K562 (cell line): ENCODE measurements around the gene ITGA2B. TPM values are rescaled to one million over a fixed set of nuclear protein-coding genes. Genes with fewer than 3 reads are reported as not detected.

Source experiments
- ATAC-seq: fragments of 200-7000 bp; cut with Tn5 transposase; 3 replicates; pipeline ENCODE4 v1.9.1; 2020; ENCODE audit warnings: moderate library complexity
- BruUV-seq: library from RNA; stranded (reverse); fragments of 400-500 nt; replicated peaks from 2 replicates; lab custom pipeline; 2021; lab: Mats Ljungman, UMichigan
- CTCF ChIA-PET: fragments of 300-600 bp; formaldehyde crosslinking; extraction: SDS; loops from one replicate; lab custom pipeline; 2021; ENCODE audit warnings: low intra/inter-chr PET ratio; lab: Yijun Ruan, JAX
- POLR2A ChIA-PET: fragments of 300-600, 350-650 bp; sonication (Branson Sonifier 250); formaldehyde crosslinking; extraction: SDS; loops from one replicate; lab custom pipeline; 2021; ENCODE audit warnings: antibody characterized with exemption, inconsistent platforms; lab: Yijun Ruan, JAX
- DNase-seq, 4 experiments: peaks; one replicate each; pipeline versions ENCODE4 v3.0.0 to v3.0.0-alpha.2; 2011 to 2018; ENCODE audit warnings: low spot score in 3 of 4, mixed read lengths in 3 of 4; ENCODE audit errors: extremely low read depth in 1 of 4
- FAIRE-seq: peaks from 2 replicates; lab custom pipeline; 2011; peaks lifted over from hg19 to GRCh38; lab: Jason Lieb, UNC
- H2AFZ ChIP-seq: 2 replicates; pipeline ENCODE4 v1.6.0; 2011; ENCODE audit warnings: low read depth, low read length, control low read depth, inconsistent platforms
- H3K27ac ChIP-seq: fragments of 200-600 bp; 3 replicates; pipeline ENCODE4 v1.8.0; 2011; ENCODE audit warnings: low read depth, mild to moderate bottlenecking, control low read depth, inconsistent platforms, low read length, moderate library complexity, mixed read lengths; ENCODE audit errors: extremely low read depth
- H3K27me3 ChIP-seq, 2 experiments: fragments of 300-600 bp in 1 of 2; 2 replicates in 1 of 2; 3 replicates in 1 of 2; pipeline versions ENCODE4 v1.6.0 to v1.8.0; 2011; ENCODE audit warnings: inconsistent platforms in 2 of 2, low read length in 2 of 2, mild to moderate bottlenecking in 1 of 2, mixed read lengths in 1 of 2, moderate library complexity in 1 of 2; ENCODE audit not compliant: control insufficient read depth in 2 of 2, insufficient read depth in 2 of 2
- H3K36me3 ChIP-seq: fragments of 300-600 bp; 3 replicates; pipeline ENCODE4 v1.8.0; 2011; ENCODE audit warnings: mild to moderate bottlenecking, low read length, inconsistent platforms; ENCODE audit not compliant: control insufficient read depth, insufficient read depth
- H3K4me1 ChIP-seq, 2 experiments: fragments of 200-600 bp in 1 of 2; replicated peaks in 1 of 2; 2 replicates in 1 of 2; 3 replicates in 1 of 2; pipeline versions ENCODE4 v1.5.1 to v1.8.0; 2011; ENCODE audit warnings: inconsistent platforms in 2 of 2, low read length in 2 of 2, mild to moderate bottlenecking in 1 of 2, mixed read lengths in 1 of 2, moderate library complexity in 1 of 2; ENCODE audit not compliant: control insufficient read depth in 2 of 2, insufficient read depth in 2 of 2
- H3K4me2 ChIP-seq: 2 replicates; pipeline ENCODE4 v1.6.1; 2011; ENCODE audit warnings: low read length, control low read depth, inconsistent platforms, mixed read lengths; ENCODE audit not compliant: insufficient read depth
- H3K4me3 ChIP-seq: fragments of 200-600 bp; sonication (generic), shearing (Covaris generic); 2 replicates; pipeline ENCODE4 v1.5.1; 2016; ENCODE audit warnings: control low read depth, inconsistent platforms
- H3K79me2 ChIP-seq: fragments of 200-600 bp; 3 replicates; pipeline ENCODE4 v1.8.0; 2011; ENCODE audit warnings: low read length, inconsistent platforms; ENCODE audit not compliant: control insufficient read depth, insufficient read depth
- H3K9ac ChIP-seq, 2 experiments: 2 replicates each; pipeline versions ENCODE4 v1.6.0 to v1.6.1; 2011; ENCODE audit warnings: low read depth in 2 of 2, low read length in 2 of 2, control low read depth in 1 of 2, inconsistent platforms in 1 of 2, mild to moderate bottlenecking in 1 of 2, mixed read lengths in 1 of 2; ENCODE audit not compliant: insufficient read depth in 1 of 2
- H3K9me1 ChIP-seq: one replicate; pipeline ENCODE4 v1.6.0; 2011; ENCODE audit warnings: inconsistent platforms, mild to moderate bottlenecking, low read length, moderate library complexity; ENCODE audit not compliant: control insufficient read depth, insufficient read depth
- H3K9me3 ChIP-seq: replicated peaks from 2 replicates; pipeline ENCODE4 v1.5.1; 2011; ENCODE audit warnings: low read depth, low read length, inconsistent platforms; ENCODE audit not compliant: control insufficient read depth, insufficient read depth
- H4K20me1 ChIP-seq: replicated peaks from 2 replicates; pipeline ENCODE4 v1.6.1; 2011; ENCODE audit warnings: low read length, inconsistent platforms, mixed read lengths; ENCODE audit not compliant: control insufficient read depth, insufficient read depth
- CREB5 ChIP-seq: fragments of 250-450 bp; sonication (Bioruptor Pico); IDR thresholded peaks from 2 replicates; pipeline ENCODE4 v1.5.0; 2020; ENCODE audit warnings: mild to moderate bottlenecking
- CREBBP ChIP-seq: IDR thresholded peaks from one replicate; pipeline ENCODE4 v1.6.1; 2012; ENCODE audit warnings: low read depth, mild to moderate bottlenecking, control low read depth, inconsistent platforms, low read length
- ETV1 ChIP-seq: fragments of 450-650 bp; conservative IDR thresholded peaks from 2 replicates; pipeline ENCODE4 v1.6.1; 2016; ENCODE audit warnings: missing genetic modification characterization, control low read depth, low read depth, missing compliant biosample characterization
- IRF9 ChIP-seq: fragments of 450-650 bp; IDR thresholded peaks from 2 replicates; pipeline ENCODE4 v1.6.1; 2016; ENCODE audit warnings: missing biosample characterization, missing genetic modification characterization
- PCBP2 ChIP-seq: fragments of 200-400 bp; formaldehyde crosslinking; IDR thresholded peaks from 2 replicates; pipeline ENCODE4 v1.6.1; 2018; ENCODE audit warnings: low read length, low read depth, mild to moderate bottlenecking, moderate library complexity; ENCODE audit not compliant: poor library complexity, severe bottlenecking
- PHF21A ChIP-seq: fragments of 450-650 bp; IDR thresholded peaks from 2 replicates; pipeline ENCODE4 v1.6.1; 2017; ENCODE audit warnings: low read depth, borderline replicate concordance
- RHOXF2B ChIP-seq: fragments of 250-450 bp; sonication (Bioruptor Pico); conservative IDR thresholded peaks from 2 replicates; pipeline ENCODE4 v1.5.1; 2021
- SRSF3 ChIP-seq: fragments of 200-400 bp; formaldehyde crosslinking; IDR thresholded peaks from 2 replicates; pipeline ENCODE4 v1.6.1; 2016; ENCODE audit warnings: mild to moderate bottlenecking, low read length, moderate library complexity; ENCODE audit not compliant: insufficient read depth
- TAF15 ChIP-seq: fragments of 200-400 bp; formaldehyde crosslinking; IDR thresholded peaks from 2 replicates; pipeline ENCODE4 v1.6.1; 2017; ENCODE audit warnings: mild to moderate bottlenecking, low read depth, low read length, moderate library complexity
- UBTF ChIP-seq, 2 experiments: IDR thresholded peaks; 2 replicates each; pipeline ENCODE4 v1.6.1; 2012; ENCODE audit warnings: improper control_type of control experiment in 2 of 2, low read depth in 2 of 2, low read length in 2 of 2, borderline replicate concordance in 1 of 2
- YY1 ChIP-seq, 3 experiments: IDR thresholded peaks; 2 replicates each; pipeline ENCODE4 v1.6.1; 2011; ENCODE audit warnings: low read length in 2 of 3, mild to moderate bottlenecking in 2 of 3, moderate library complexity in 2 of 3, borderline replicate concordance in 1 of 3, control low read depth in 1 of 3, low read depth in 1 of 3; ENCODE audit not compliant: insufficient read depth in 3 of 3, insufficient replicate concordance in 2 of 3, control insufficient read depth in 1 of 3, insufficient read length in 1 of 3; ENCODE audit errors: extremely low read depth in 1 of 3
- ZC3H11A ChIP-seq: IDR thresholded peaks from 2 replicates; pipeline ENCODE4 v1.6.1; 2012; ENCODE audit warnings: low read depth, low read length, improper control_type of control experiment
- ZNF197 ChIP-seq: fragments of 200-800 bp; sonication (Bioruptor generic); IDR thresholded peaks from 2 replicates; pipeline ENCODE4 v1.6.1; 2016; ENCODE audit warnings: low read depth, missing genetic modification characterization, missing compliant biosample characterization
- ZNF212 ChIP-seq: fragments of 450-650 bp; formaldehyde crosslinking; IDR thresholded peaks from 2 replicates; pipeline ENCODE4 v1.4.0; 2020; ENCODE audit warnings: mild to moderate bottlenecking
- ZNF280B ChIP-seq: fragments of 250-450 bp; sonication (Bioruptor Pico); IDR thresholded peaks from 2 replicates; pipeline ENCODE4 v1.5.1; 2021; ENCODE audit warnings: mild to moderate bottlenecking
- WGBS: fragments of 100-300 bp; shearing (Covaris generic); methylation state at CpG from one replicate; pipeline ENCODE4 v1.1.6; 2016; ENCODE audit warnings: low coverage, mixed read lengths; ENCODE audit not compliant: insufficient coverage; ENCODE audit errors: missing lambda C conversion rate; 5-methylcytosine and 5-hydroxymethylcytosine counted together
- in situ Hi-C: fragments of 300-500 bp; cut with MboI; formaldehyde crosslinking; loops from 4 replicates; pipeline ENCODE4 v1.15.0; 2018; ENCODE audit warnings: inconsistent platforms, mixed read lengths
- intact Hi-C: fragments of 100-400 bp; cut with micrococcal nuclease; formaldehyde crosslinking; loops from 2 replicates; pipeline ENCODE4 v1.14.2; 2022
- polyA plus RNA-seq, 8 experiments: library from polyadenylated mRNA; depleted of rRNA in 4 of 8; stranded (reverse) in 5 of 8; unstranded in 3 of 8; fragments of >200 nt; fragmentation: Nextera tagmentation in 2 of 8; fragmentation: Illumina TruSeq in 1 of 8; extraction: Ambion mirVana in 2 of 8; extraction: Trizol in 1 of 8; gene quantifications; 2 replicates each; pipeline versions ENCODE4 v1.2.1 to v1.2.3, GENCODE V29; 2011 to 2014; ENCODE audit warnings: inconsistent platforms in 1 of 8, missing spikeins in 1 of 8
- total RNA-seq, 7 experiments: library from RNA; depleted of rRNA in 6 of 7; stranded (reverse); fragments of >200 nt in 6 of 7; fragmentation: Illumina TruSeq in 2 of 7; extraction: Trizol in 2 of 7; gene quantifications; 2 replicates each; pipeline versions ENCODE4 v1.2.1 to v1.2.3, GENCODE V29; 2011 to 2021; ENCODE audit warnings: low replicate concordance in 1 of 7

ITGA2B gene
- total and polyA plus RNA-seq, 9 of the 15 experiments (the other 6 are each of a cell fraction or from before 2014, with no cell fraction given): 1.1 to 26.4 (median 5.6) TPM

GRCh38 chr17:44402564-44403172, 13.2 kb upstream of the ITGA2B start:
- H3K4me2 ChIP-seq: no peak overlapping the region
- no peaks in the 10 kb centered on the region for H3K9me1 ChIP-seq
- CTCF ChIA-PET: no interaction called here
- H3K9me3 ChIP-seq: no peaks in the 10 kb centered on the region
- no peaks in the 10 kb centered on the region for H4K20me1 ChIP-seq
- no peak overlapping the region for H3K27ac ChIP-seq
- peaks cover 62% of the 10 kb centered on the region; the same call in 2 of the 3 replicates for H3K36me3 ChIP-seq
- no peaks in the 10 kb centered on the region for H3K27me3 ChIP-seq
- no TSS peak for BruUV-seq
- WGBS: 88% methylated on average over 5 of the region's 5 CpGs
- DNase-seq (no peak), FAIRE-seq (no peak), ATAC-seq (no peak)
- H3K79me2 ChIP-seq: no peaks in the 10 kb centered on the region
- TF ChIP-seq ZNF280B (CRISPR knock-in tag) (no peak), YY1 (IDR thresholded peaks at IDR 0.05; ENCODE audit: borderline replicate concordance in 1 of 3, control insufficient read depth in 1 of 3, extremely low read depth in 1 of 3, insufficient read depth in 3 of 3, insufficient read length in 1 of 3, insufficient replicate concordance in 2 of 3, low read depth in 1 of 3, low read length in 2 of 3) (no peak), ZC3H11A (no peak), CREBBP (no peak), TAF15 (no peak), SRSF3 (no peak), ETV1 (no peak), UBTF (IDR thresholded peaks at IDR 0.05; ENCODE audit: borderline replicate concordance in 1 of 2, low read depth in 2 of 2, low read length in 2 of 2) (no peak), IRF9 (tag) (no peak), ZNF212 (CRISPR knock-in tag) (no peak), RHOXF2B (CRISPR knock-in tag) (no peak), PCBP2 (no peak), CREB5 (no peak), PHF21A (no peak), ZNF197 (no peak)
- no peak overlapping the region for H3K4me3 ChIP-seq
- intact Hi-C loops: no loop called here
- no peak overlapping the region for H3K9ac ChIP-seq
- H3K4me1 ChIP-seq: 0 out of 5 replicates have a peak, but pooled peaks cover 0 to 2% of the 10 kb centered on the region in 2 experiments
- no peak overlapping the region for H2AFZ ChIP-seq
- in situ Hi-C loops: no loop called here
- POLR2A ChIA-PET: interaction anchor here (0.5 to 1.0 kb wide), 3 partner anchors 10 to 57 kb away, joined by 3 to 4 read pairs (median 3); no protein-coding TSS in a partner anchor
